ENCODE data around the gene GLIS2.
A peak's percentile ranks its signal among the peaks of the same experiment; 100 is the strongest.

The GLIS2 gene

DNA sequence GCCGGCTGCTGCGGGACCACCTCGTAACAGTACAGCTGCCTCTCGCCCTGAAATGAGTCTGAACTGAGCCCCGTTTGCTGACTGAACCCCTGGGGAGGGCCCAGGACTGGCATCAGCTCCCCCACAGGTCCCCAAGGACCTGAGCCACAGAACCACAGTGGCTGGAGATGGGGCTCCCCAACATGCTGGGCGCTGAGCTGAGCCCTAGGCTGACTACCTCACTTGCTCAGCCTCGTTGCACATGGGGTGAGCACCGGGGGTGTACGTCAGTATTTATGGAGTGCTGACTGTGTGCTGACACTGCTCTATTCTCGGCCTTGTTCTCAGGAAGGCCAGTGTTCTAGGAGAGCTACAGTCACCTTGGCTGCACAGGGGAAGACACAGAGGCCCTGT is 49.1 kb downstream of the GLIS2 start:
- peak; percentile 48 for DNase-seq (ENCODE audit: extremely low spot score)
- TF ChIP-seq, protein P1, sequence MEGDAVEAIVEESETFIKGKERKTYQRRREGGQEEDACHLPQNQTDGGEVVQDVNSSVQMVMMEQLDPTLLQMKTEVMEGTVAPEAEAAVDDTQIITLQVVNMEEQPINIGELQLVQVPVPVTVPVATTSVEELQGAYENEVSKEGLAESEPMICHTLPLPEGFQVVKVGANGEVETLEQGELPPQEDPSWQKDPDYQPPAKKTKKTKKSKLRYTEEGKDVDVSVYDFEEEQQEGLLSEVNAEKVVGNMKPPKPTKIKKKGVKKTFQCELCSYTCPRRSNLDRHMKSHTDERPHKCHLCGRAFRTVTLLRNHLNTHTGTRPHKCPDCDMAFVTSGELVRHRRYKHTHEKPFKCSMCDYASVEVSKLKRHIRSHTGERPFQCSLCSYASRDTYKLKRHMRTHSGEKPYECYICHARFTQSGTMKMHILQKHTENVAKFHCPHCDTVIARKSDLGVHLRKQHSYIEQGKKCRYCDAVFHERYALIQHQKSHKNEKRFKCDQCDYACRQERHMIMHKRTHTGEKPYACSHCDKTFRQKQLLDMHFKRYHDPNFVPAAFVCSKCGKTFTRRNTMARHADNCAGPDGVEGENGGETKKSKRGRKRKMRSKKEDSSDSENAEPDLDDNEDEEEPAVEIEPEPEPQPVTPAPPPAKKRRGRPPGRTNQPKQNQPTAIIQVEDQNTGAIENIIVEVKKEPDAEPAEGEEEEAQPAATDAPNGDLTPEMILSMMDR (IDR thresholded peaks at IDR 0.05; ENCODE audit: control extremely low read depth, extremely low read depth, low read depth, missing control alignments): no peak
- ChIA-PET POLR2A (interaction anchor here (0.6 kb wide), 1 partner anchor 733 kb away, joined by 3 read pairs; the partner anchor contains the start of gene EEF2KMT), CTCF (interaction anchor here (1.0 to 3.1 kb wide), 5 partner anchors 13 to 56 kb away, joined by 3 to 21 read pairs (median 3); partner anchors contain the start of gene PAM16)

DNA sequence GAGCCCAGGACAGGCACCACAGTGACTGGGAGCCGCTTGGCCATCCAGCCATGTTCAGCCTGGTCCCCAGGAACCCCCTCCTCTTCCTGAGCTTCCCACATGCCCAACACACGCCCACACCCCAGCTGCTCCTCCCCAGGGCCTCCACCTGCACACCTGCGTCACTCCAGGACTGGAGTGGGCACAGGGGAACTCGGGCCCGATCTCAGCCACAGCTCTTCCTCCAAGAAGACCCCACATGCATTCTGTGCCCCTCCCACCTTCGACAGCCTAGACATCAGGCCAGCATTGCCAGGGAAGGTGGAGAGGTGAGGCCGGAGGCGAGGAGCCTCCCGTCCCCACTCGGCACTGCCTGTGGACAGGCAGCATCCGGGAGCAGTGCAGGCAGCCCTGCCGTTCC is 49.7 kb downstream of the GLIS2 start:
- no peak for DNase-seq (ENCODE audit: extremely low spot score)
- TF ChIP-seq, protein P1 (IDR thresholded peaks at IDR 0.05; ENCODE audit: control extremely low read depth, extremely low read depth, low read depth, missing control alignments): no peak
- CTCF ChIA-PET: interaction anchor here (1.1 to 3.1 kb wide), 4 partner anchors 15 to 56 kb away, joined by 3 to 21 read pairs (median 3); partner anchors contain the start of gene PAM16
- POLR2A ChIA-PET: no interaction called here

DNA sequence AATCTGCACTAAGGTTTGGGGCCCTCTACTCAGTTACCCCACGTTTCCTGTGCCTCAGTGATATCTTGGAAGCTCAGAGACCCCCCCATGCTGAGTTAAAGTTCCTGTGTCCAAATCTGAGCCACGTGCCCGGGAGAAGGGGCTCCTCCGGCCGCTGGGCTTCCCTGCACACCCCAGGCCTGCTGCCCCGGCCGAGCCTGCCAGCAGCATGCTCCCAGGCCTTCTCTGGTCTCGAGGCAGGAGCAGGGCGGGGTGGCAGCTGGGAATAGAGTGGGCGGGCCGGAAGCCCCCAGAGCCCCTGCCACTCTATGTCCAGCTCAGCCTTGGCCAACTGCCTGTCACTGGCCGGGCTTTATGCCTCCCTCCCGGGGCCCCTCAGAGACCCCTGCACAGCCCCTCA is 50.1 kb downstream of the GLIS2 start:
- ChIA-PET CTCF (interaction anchor here (1.3 to 3.1 kb wide), 2 partner anchors 15 to 37 kb away, joined by 3 to 21 read pairs; partner anchors contain the start of gene PAM16), POLR2A (no interaction called here)
- no peak for DNase-seq (ENCODE audit: extremely low spot score)
- TF ChIP-seq, protein P1 (IDR thresholded peaks at IDR 0.05; ENCODE audit: control extremely low read depth, extremely low read depth, low read depth, missing control alignments): no peak

DNA sequence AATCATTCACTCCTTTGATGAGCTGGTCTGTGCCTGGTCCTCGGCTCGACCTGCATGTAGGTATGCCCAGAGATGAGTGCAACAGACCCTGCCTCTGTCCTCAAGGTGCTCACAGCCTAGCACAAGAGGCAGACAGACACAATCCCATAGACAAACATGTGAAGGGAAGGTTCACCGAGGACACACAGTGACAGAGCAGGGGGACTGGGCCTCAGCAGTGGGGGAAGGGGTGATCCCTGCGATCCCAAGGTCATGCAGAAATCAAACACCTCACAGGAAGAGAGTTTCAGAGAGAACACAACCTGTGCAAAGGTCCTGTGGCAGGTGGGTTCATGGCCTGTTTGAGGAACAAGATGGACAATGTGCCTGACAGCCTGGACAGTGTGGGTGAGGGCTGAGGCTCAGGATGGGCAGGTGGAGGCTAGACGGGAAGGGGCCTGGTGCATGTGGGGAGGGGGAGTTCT is 51.6 kb downstream of the GLIS2 start:
- ChIA-PET POLR2A (no interaction called here), CTCF (interaction anchor here (1.0 to 3.1 kb wide), 3 partner anchors 8 to 36 kb away, joined by 3 to 21 read pairs (median 4); no protein-coding TSS in a partner anchor)
- TF ChIP-seq, protein P1 (IDR thresholded peaks at IDR 0.05; ENCODE audit: control extremely low read depth, extremely low read depth, low read depth, missing control alignments): no peak
- no peak for DNase-seq (ENCODE audit: extremely low spot score)

DNA sequence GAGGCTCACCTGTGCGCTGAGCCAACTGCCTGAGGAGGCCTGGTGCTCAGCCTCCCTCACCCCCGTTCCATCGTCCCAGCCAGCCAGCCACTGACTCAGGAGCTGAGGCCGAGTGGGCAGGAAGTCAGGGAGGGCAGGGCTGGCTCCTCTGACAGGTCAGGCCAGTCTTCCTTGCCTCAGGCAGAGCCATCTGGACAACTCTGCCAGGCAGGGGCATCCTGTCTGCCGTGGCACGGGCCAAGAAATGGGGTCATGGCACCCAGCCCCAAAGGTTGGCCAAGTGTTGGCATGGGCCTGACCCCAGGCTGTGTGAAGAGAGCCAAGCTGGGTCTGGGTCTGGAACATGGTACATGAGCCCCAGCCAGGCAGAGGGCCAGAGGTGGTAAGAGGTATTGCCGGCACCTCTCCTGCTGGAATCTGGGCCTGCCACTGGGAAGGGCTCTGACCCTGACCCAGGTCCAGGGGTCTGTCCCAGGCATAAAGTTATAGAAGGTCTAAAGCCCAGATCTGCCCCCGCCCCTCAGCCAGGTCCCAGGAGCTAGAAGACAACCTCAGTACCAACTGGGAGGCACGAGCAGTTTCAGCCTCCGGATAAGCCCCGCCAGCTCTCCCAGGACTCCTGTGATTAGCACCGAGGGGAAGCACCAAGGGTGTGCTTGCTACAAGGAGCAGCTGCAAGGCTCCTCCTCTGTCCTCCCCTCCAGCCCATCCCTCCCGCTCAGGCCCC is 53.3 kb downstream of the GLIS2 start:
- DNase-seq (ENCODE audit: extremely low spot score): no peak
- TF ChIP-seq, protein P1 (IDR thresholded peaks at IDR 0.05; ENCODE audit: control extremely low read depth, extremely low read depth, low read depth, missing control alignments): no peak
- ChIA-PET CTCF (interaction anchor here (1.1 to 2.6 kb wide), 3 partner anchors 10 to 34 kb away, joined by 3 to 16 read pairs (median 4); no protein-coding TSS in a partner anchor), POLR2A (no interaction called here)

DNA sequence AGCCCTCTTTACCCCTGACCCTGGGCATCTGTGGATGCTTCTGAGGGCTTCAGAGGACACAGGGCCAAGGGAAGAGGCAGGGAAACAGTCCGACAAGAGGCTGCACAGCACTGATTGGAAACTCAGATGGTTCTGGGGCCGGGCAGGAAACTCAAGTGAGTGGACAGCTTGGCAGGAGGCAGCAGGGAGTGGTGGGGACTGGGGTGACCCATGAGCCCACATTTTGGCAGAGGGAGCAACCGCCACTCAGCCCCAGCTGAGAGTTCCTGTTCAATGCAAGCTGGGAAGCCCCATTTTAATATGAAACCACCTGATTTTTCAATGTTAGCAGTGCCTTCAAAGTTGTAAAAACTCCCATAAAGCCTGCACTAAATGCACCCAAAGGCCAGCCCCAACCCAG is 54.3 kb downstream of the GLIS2 start:
- ChIA-PET CTCF (interaction anchor here (1.1 to 2.6 kb wide), 4 partner anchors 11 to 117 kb away, joined by 3 to 16 read pairs (median 4); no protein-coding TSS in a partner anchor), POLR2A (no interaction called here)

More for the DNA sequence above, 54.3 kb downstream of the GLIS2 start:
- TF ChIP-seq, protein P1 (IDR thresholded peaks at IDR 0.05; ENCODE audit: control extremely low read depth, extremely low read depth, low read depth, missing control alignments): no peak
- DNase-seq (ENCODE audit: extremely low spot score): no peak
